Vagina (tissue), 2 donors: ENCODE measurements around the gene SRRM4. TPM values are rescaled to one million over a fixed set of nuclear protein-coding genes. Genes with fewer than 3 reads are reported as not detected.

ENCODE experiments used
- DNase-seq, 2 donors: peaks; one replicate each; pipeline ENCODE4 v3.0.0-alpha.2; 2017; ENCODE audit errors: extremely low spot score in 2 of 2
- H3K27ac ChIP-seq: fragments of 200-600 bp; sonication (generic); one replicate; pipeline ENCODE4 v1.5.1; 2019
- H3K27me3 ChIP-seq: fragments of 200-600 bp; sonication (generic); one replicate; pipeline ENCODE4 v1.5.1; 2019
- H3K36me3 ChIP-seq, 2 donors: fragments of 200-600 bp; sonication (generic); one replicate each; pipeline ENCODE4 v1.5.1; 2017 to 2019
- H3K4me1 ChIP-seq: fragments of 200-600 bp; sonication (generic); one replicate; pipeline ENCODE4 v1.5.1; 2019
- H3K4me3 ChIP-seq, 2 donors: fragments of 200-600 bp; sonication (generic); 1 replicate in 1 of 2; 2 replicates in 1 of 2; pipeline ENCODE4 v1.5.1; 2016 to 2019
- H3K9me3 ChIP-seq: fragments of 200-600 bp; sonication (generic); one replicate; pipeline ENCODE4 v1.5.1; 2019
- CTCF ChIP-seq, 3 experiments: fragments of 450-650 bp in 2 of 3; fragments of 200-600 bp in 1 of 3; sonication (generic) in 1 of 3; IDR thresholded peaks; one replicate each; pipeline ENCODE4 v1.5.1; 2017 to 2019; ENCODE audit warnings: antibody characterized with exemption in 3 of 3, mild to moderate bottlenecking in 2 of 3, moderate library complexity in 2 of 3
- POLR2A ChIP-seq, 2 donors: fragments of 450-650 bp; IDR thresholded peaks; one replicate each; pipeline ENCODE4 v1.6.1; 2017; ENCODE audit warnings: antibody characterized with exemption in 2 of 2, mild to moderate bottlenecking in 2 of 2, moderate library complexity in 2 of 2
- POLR2AphosphoS5 ChIP-seq, 2 donors: sonication (generic); formaldehyde crosslinking; IDR thresholded peaks; one replicate each; pipeline ENCODE4 v1.9.0; 2017; ENCODE audit warnings: antibody characterized with exemption in 2 of 2, mild to moderate bottlenecking in 2 of 2, low read depth in 1 of 2; ENCODE audit not compliant: insufficient read depth in 1 of 2
- intact Hi-C: fragments of 100-400 bp; cut with DNase I; formaldehyde crosslinking; loops from one replicate; pipeline ENCODE4 v1.15.1; 2023
- total RNA-seq: library from RNA; depleted of rRNA; stranded (reverse); fragments of >200 nt; gene quantifications from one replicate; pipeline ENCODE4 v1.2.3, GENCODE V29; 2016

Gene SRRM4
- total RNA-seq, 1 donor from 2014 or later, result under 0.01 TPM

GRCh38 chr12:119136811-119137410 lies 155.6 kb downstream of the SRRM4 start:
- intact Hi-C loops, result no loop called here
- TF ChIP-seq POLR2A (IDR thresholded peaks at IDR 0.05) (no peak), CTCF (IDR thresholded peaks at IDR 0.05) (no peak), POLR2AphosphoS5 (IDR thresholded peaks at IDR 0.05; ENCODE audit: insufficient read depth in 1 of 2, low read depth in 1 of 2) (no peak)
- no peaks in the 10 kb centered on the region for H3K4me1 ChIP-seq
- no peak overlapping the region for H3K27ac ChIP-seq
- H3K9me3 ChIP-seq, result no peaks in the 10 kb centered on the region
- no peak for DNase-seq
- H3K27me3 ChIP-seq, result no peaks in the 10 kb centered on the region
- H3K4me3 ChIP-seq, result no peak overlapping the region
- H3K36me3 ChIP-seq, result no peaks in the 10 kb centered on the region

GRCh38 chr12:119139448-119139847 lies 158.1 kb downstream of the SRRM4 start:
- TF ChIP-seq POLR2A (IDR thresholded peaks at IDR 0.05) (no peak), POLR2AphosphoS5 (IDR thresholded peaks at IDR 0.05; ENCODE audit: insufficient read depth in 1 of 2, low read depth in 1 of 2) (no peak), CTCF (IDR thresholded peaks at IDR 0.05) (no peak)
- H3K4me1 ChIP-seq, result no peaks in the 10 kb centered on the region
- no peaks in the 10 kb centered on the region for H3K9me3 ChIP-seq
- intact Hi-C loops, result no loop called here
- H3K27me3 ChIP-seq, result no peaks in the 10 kb centered on the region
- H3K36me3 ChIP-seq, result no peaks in the 10 kb centered on the region
- no peak overlapping the region for H3K27ac ChIP-seq
- no peak for DNase-seq
- H3K4me3 ChIP-seq, result no peak overlapping the region

GRCh38 chr12:119145367-119145766 lies 164.0 kb downstream of the SRRM4 start:
- TF ChIP-seq POLR2A (IDR thresholded peaks at IDR 0.05) (no peak), POLR2AphosphoS5 (IDR thresholded peaks at IDR 0.05; ENCODE audit: insufficient read depth in 1 of 2, low read depth in 1 of 2) (no peak), CTCF (IDR thresholded peaks at IDR 0.05) (no peak)
- intact Hi-C loops, result no loop called here
- no peaks in the 10 kb centered on the region for H3K36me3 ChIP-seq
- no peak overlapping the region for H3K4me3 ChIP-seq
- DNase-seq, result no peak
- no peaks in the 10 kb centered on the region for H3K4me1 ChIP-seq
- no peak overlapping the region for H3K27ac ChIP-seq
- no peaks in the 10 kb centered on the region for H3K9me3 ChIP-seq
- no peaks in the 10 kb centered on the region for H3K27me3 ChIP-seq

GRCh38 chr12:119147847-119148448 lies 166.6 kb downstream of the SRRM4 start:
- Histone ChIP-seq H3K4me3 (no peak overlapping the region), H3K36me3 (no peaks in the 10 kb centered on the region), H3K9me3 (no peaks in the 10 kb centered on the region), H3K27me3 (no peaks in the 10 kb centered on the region), H3K27ac (no peak overlapping the region), H3K4me1 (no peaks in the 10 kb centered on the region)
- TF ChIP-seq POLR2A (IDR thresholded peaks at IDR 0.05), result no peak
- intact Hi-C loops, result no loop called here
- no peak for DNase-seq

GRCh38 chr12:119149270-119149669 lies 167.9 kb downstream of the SRRM4 start:
- intact Hi-C loops, result no loop called here
- H3K9me3 ChIP-seq, result no peaks in the 10 kb centered on the region
- TF ChIP-seq POLR2AphosphoS5 (IDR thresholded peaks at IDR 0.05; ENCODE audit: insufficient read depth in 1 of 2, low read depth in 1 of 2) (no peak), CTCF (IDR thresholded peaks at IDR 0.05) (no peak), POLR2A (IDR thresholded peaks at IDR 0.05) (no peak)

More at GRCh38 chr12:119149270-119149669, 167.9 kb downstream of the SRRM4 start:
- no peak for DNase-seq
- Histone ChIP-seq H3K4me1 (no peaks in the 10 kb centered on the region), H3K4me3 (no peak overlapping the region), H3K27ac (no peak overlapping the region), H3K27me3 (no peaks in the 10 kb centered on the region), H3K36me3 (no peaks in the 10 kb centered on the region)
